ENCODE data around the gene TSPAN31.
A peak's percentile ranks its signal among the peaks of the same experiment; 100 is the strongest.

Gene TSPAN31

GRCh38 chr12:57735952-57736740 is 8.7 kb upstream of the TSPAN31 start:
- H3K27me3 Mint-ChIP-seq, result no peaks in the 10 kb centered on the region
- ATAC-seq (replicated peaks), result no peak
- peaks cover 17 to 20% of the 10 kb centered on the region in 2 donors for H3K4me1 Mint-ChIP-seq
- H3K9me3 Mint-ChIP-seq, result no peaks in the 10 kb centered on the region
- no peak overlapping the region for H3K4me3 Mint-ChIP-seq
- H3K36me3 Mint-ChIP-seq, result peaks cover 29 to 59% of the 10 kb centered on the region in 2 donors
- H3K27ac Mint-ChIP-seq, result peak overlapping the region; percentile 76
- no peak for DNase-seq

- Mint-ChIP-seq H3K27ac (no peak overlapping the region), H3K27me3 (no peaks in the 10 kb centered on the region), H3K4me3 (no peak overlapping the region), H3K9me3 (no peaks in the 10 kb centered on the region), H3K4me1 (peaks cover 22 to 27% of the 10 kb centered on the region in 2 donors), H3K36me3 (peaks cover 24 to 52% of the 10 kb centered on the region in 2 donors)
- no peak for ATAC-seq (replicated peaks)
- no peak for DNase-seq
These were observed 7.9 kb upstream of the TSPAN31 start for GRCh38 chr12:57736741-57737466.

GRCh38 chr12:57737467-57738460 is 7.1 kb upstream of the TSPAN31 start:
- H3K4me1 Mint-ChIP-seq, result peaks cover 26 to 35% of the 10 kb centered on the region in 2 donors

GRCh38 chr12:57738661-57739237 is 6.1 kb upstream of the TSPAN31 start, which contains the start of gene AGAP2:
Gene AGAP2, minus strand, starts transcription at chr12:57738742. Its CDS starts 496 bp downstream, at chr12:57738246.
- Mint-ChIP-seq H3K27ac (peak within 1 kb of the TSS; percentile 75), H3K36me3 (peaks cover 14 to 34% of the 10 kb centered on the region in 2 donors), H3K4me1 (peaks cover 26 to 35% of the 10 kb centered on the region in 2 donors), H3K27me3 (no peaks in the 10 kb centered on the region), H3K4me3 (peak within 1 kb of the TSS in 1 of 2 donors; percentile 45), H3K9me3 (no peaks in the 10 kb centered on the region)
- ATAC-seq (replicated peaks) (no peak), DNase-seq (no peak)

More at GRCh38 chr12:57737467-57738460, 7.1 kb upstream of the TSPAN31 start:
- Mint-ChIP-seq H3K36me3 (peaks cover 18 to 44% of the 10 kb centered on the region in 2 donors), H3K27ac (no peak overlapping the region), H3K9me3 (no peaks in the 10 kb centered on the region), H3K4me3 (no peak overlapping the region), H3K27me3 (no peaks in the 10 kb centered on the region)
- DNase-seq (no peak), ATAC-seq (replicated peaks) (no peak)

- Mint-ChIP-seq H3K27me3 (no peaks in the 10 kb centered on the region), H3K4me3 (peak overlapping the region in 1 of 2 donors; percentile 45), H3K36me3 (peaks cover 12 to 29% of the 10 kb centered on the region in 2 donors), H3K4me1 (peaks cover 29 to 40% of the 10 kb centered on the region in 2 donors), H3K9me3 (no peaks in the 10 kb centered on the region), H3K27ac (peak overlapping the region; percentile 75)
- no peak for ATAC-seq (replicated peaks)
- DNase-seq, result no peak
These were observed 5.5 kb upstream of the TSPAN31 start for GRCh38 chr12:57739387-57739786.

- H3K27ac Mint-ChIP-seq, result no peak overlapping the region
- H3K36me3 Mint-ChIP-seq, result peaks cover 9 to 27% of the 10 kb centered on the region in 2 donors
- DNase-seq (no peak), ATAC-seq (replicated peaks) (no peak)
- H3K4me1 Mint-ChIP-seq, result peaks cover 32 to 43% of the 10 kb centered on the region in 2 donors
- no peaks in the 10 kb centered on the region for H3K27me3 Mint-ChIP-seq
- no peak overlapping the region for H3K4me3 Mint-ChIP-seq
- H3K9me3 Mint-ChIP-seq, result no peaks in the 10 kb centered on the region
These were observed 4.8 kb upstream of the TSPAN31 start for GRCh38 chr12:57739914-57740538.

- Mint-ChIP-seq H3K4me3 (peak overlapping the region; percentile 85 to 92), H3K27me3 (no peaks in the 10 kb centered on the region), H3K9me3 (no peaks in the 10 kb centered on the region), H3K4me1 (peaks cover 36 to 50% of the 10 kb centered on the region in 2 donors), H3K27ac (peak overlapping the region; percentile 91), H3K36me3 (peaks cover 9 to 27% of the 10 kb centered on the region in 2 donors)
- ATAC-seq (replicated peaks), result peak; percentile 41
- no peak for DNase-seq
These were observed 4.0 kb upstream of the TSPAN31 start for GRCh38 chr12:57740656-57741412.

GRCh38 chr12:57741413-57741789 is 3.4 kb upstream of the TSPAN31 start:
- ATAC-seq (replicated peaks), result no peak
- H3K9me3 Mint-ChIP-seq, result no peaks in the 10 kb centered on the region
- no peak for DNase-seq
- peaks cover 10 to 29% of the 10 kb centered on the region in 2 donors for H3K36me3 Mint-ChIP-seq
- H3K4me3 Mint-ChIP-seq, result peak overlapping the region; percentile 85 to 92
- H3K4me1 Mint-ChIP-seq, result peaks cover 41 to 55% of the 10 kb centered on the region in 2 donors
- peak overlapping the region; percentile 91 for H3K27ac Mint-ChIP-seq
- H3K27me3 Mint-ChIP-seq, result no peaks in the 10 kb centered on the region

GRCh38 chr12:57741844-57742738 is 2.7 kb upstream of the TSPAN31 start:
- H3K4me3 Mint-ChIP-seq, result peak overlapping the region; percentile 85 to 92
- peak overlapping the region; percentile 91 for H3K27ac Mint-ChIP-seq
- peaks cover 10 to 29% of the 10 kb centered on the region in 2 donors for H3K36me3 Mint-ChIP-seq
- ATAC-seq (replicated peaks), result peak; percentile 67 to 70
- H3K4me1 Mint-ChIP-seq, result peaks cover 40 to 58% of the 10 kb centered on the region in 2 donors
- no peaks in the 10 kb centered on the region for H3K27me3 Mint-ChIP-seq
- peak; percentile 57 for DNase-seq
- H3K9me3 Mint-ChIP-seq, result no peaks in the 10 kb centered on the region

- peaks cover 19 to 44% of the 10 kb centered on the region in 2 donors for H3K36me3 Mint-ChIP-seq
- no peak overlapping the region for H3K27ac Mint-ChIP-seq
- no peak for DNase-seq
- peak overlapping the region in 1 of 2 donors; percentile 96 for H3K4me3 Mint-ChIP-seq
- H3K27me3 Mint-ChIP-seq, result no peaks in the 10 kb centered on the region
- H3K4me1 Mint-ChIP-seq, result peaks cover 40 to 62% of the 10 kb centered on the region in 2 donors
- no peak for ATAC-seq (replicated peaks)
- H3K9me3 Mint-ChIP-seq, result no peaks in the 10 kb centered on the region
These were observed 1.1 kb upstream of the TSPAN31 start for GRCh38 chr12:57743769-57744168.

GRCh38 chr12:57744194-57744776 is 554 bp upstream of the TSPAN31 start:
- Mint-ChIP-seq H3K27ac (peak overlapping the region; percentile 99), H3K4me1 (peaks cover 39 to 63% of the 10 kb centered on the region in 2 donors), H3K36me3 (peaks cover 22 to 44% of the 10 kb centered on the region in 2 donors), H3K4me3 (peak overlapping the region; percentile 96), H3K27me3 (no peaks in the 10 kb centered on the region), H3K9me3 (no peaks in the 10 kb centered on the region)
- ATAC-seq (replicated peaks) (peak; percentile 66 to 68), DNase-seq (peak; percentile 71)
